Endodermal cell (in vitro differentiated cells): ENCODE data around the gene DMRTC2. TPM values are rescaled to one million over a fixed set of nuclear protein-coding genes. Genes with fewer than 3 reads are reported as not detected.

Source experiments
- DNase-seq: peaks from one replicate; pipeline ENCODE4 v3.0.0-alpha.2; 2017
- H3K27ac ChIP-seq: 2 replicates; pipeline ENCODE4 v1.5.1; 2013; ENCODE audit warnings: mild to moderate bottlenecking, low read depth, low read length, moderate library complexity
- H3K27me3 ChIP-seq: 2 replicates; pipeline ENCODE4 v1.6.1; 2013; ENCODE audit warnings: mild to moderate bottlenecking, low read length, moderate library complexity; ENCODE audit not compliant: insufficient read depth, control insufficient read depth, poor library complexity, severe bottlenecking
- H3K36me3 ChIP-seq: 2 replicates; pipeline ENCODE4 v1.7.0; 2013; ENCODE audit warnings: mild to moderate bottlenecking, low read length, moderate library complexity; ENCODE audit not compliant: control insufficient read depth, insufficient read depth
- H3K4me1 ChIP-seq: one replicate; pipeline ENCODE4 v1.7.0; 2013; ENCODE audit warnings: low read length; ENCODE audit not compliant: control insufficient read depth, insufficient read depth
- H3K4me3 ChIP-seq: 2 replicates; pipeline ENCODE4 v1.5.1; 2013; ENCODE audit warnings: mild to moderate bottlenecking, low read length, moderate library complexity
- H3K9ac ChIP-seq: 2 replicates; pipeline ENCODE4 v1.6.1; 2013; ENCODE audit warnings: mild to moderate bottlenecking, low read length, moderate library complexity; ENCODE audit not compliant: poor library complexity, severe bottlenecking; ENCODE audit errors: extremely low read depth
- H3K9me3 ChIP-seq: 2 replicates; pipeline ENCODE4 v1.6.1; 2013; ENCODE audit warnings: mild to moderate bottlenecking, low read length, moderate library complexity; ENCODE audit not compliant: control insufficient read depth
- H3K27ac Mint-ChIP-seq: 2 replicates; pipeline ENCODE4 v1.8.0; 2020; ENCODE audit warnings: mixed read lengths
- H3K27me3 Mint-ChIP-seq: 2 replicates; pipeline ENCODE4 v1.8.0; 2021; ENCODE audit warnings: mild to moderate bottlenecking, mixed read lengths; ENCODE audit not compliant: insufficient read depth
- H3K36me3 Mint-ChIP-seq: 2 replicates; pipeline ENCODE4 v1.8.0; 2020; ENCODE audit warnings: low read depth, mixed read lengths
- H3K4me1 Mint-ChIP-seq: 2 replicates; pipeline ENCODE4 v1.8.0; 2020; ENCODE audit warnings: mixed read lengths
- H3K4me3 Mint-ChIP-seq: 2 replicates; pipeline ENCODE4 v1.8.0; 2020; ENCODE audit warnings: mild to moderate bottlenecking, moderate library complexity, mixed read lengths
- H3K9me3 Mint-ChIP-seq: 2 replicates; pipeline ENCODE4 v1.8.0; 2020; ENCODE audit warnings: mild to moderate bottlenecking, mixed read lengths
- CTCF ChIP-seq: fragments of 200-600 bp; sonication (generic); conservative IDR thresholded peaks from 2 replicates; pipeline ENCODE4 v1.5.0; 2021; ENCODE audit warnings: antibody characterized with exemption, mild to moderate bottlenecking
- WGBS, 2 experiments: methylation state at CpG; one replicate each; pipeline versions ENCODE4 v1.1.5 to v1.1.7; 2013; ENCODE audit warnings: missing lambda C conversion rate in 2 of 2, mixed read lengths in 1 of 2; ENCODE audit not compliant: insufficient coverage in 1 of 2, insufficient read length in 1 of 2; 5-methylcytosine and 5-hydroxymethylcytosine counted together
- microRNA-seq: library from miRNA; unstranded; fragments of <30 nt; microRNA quantifications from one replicate; pipeline ENCODE4 v1.2.0, GENCODE V29; 2020; ENCODE audit warnings: borderline microRNAs expressed
- total RNA-seq, 2 donors: library from RNA; stranded (reverse); fragmentation: NEBNext Ultra II Directional in 1 of 2; extraction: Animal tissue kit (Norgen Biotek cat#: 25700) in 1 of 2; gene quantifications; 2 replicates in 1 of 2; 3 replicates in 1 of 2; pipeline ENCODE4 v1.2.1, GENCODE V29; 2021

DMRTC2 gene
- total RNA-seq, 2 donors from 2014 or later, result not detected

GRCh38 chr19:41897181-41897580, 52.3 kb downstream of the DMRTC2 start:
- no peak overlapping the region for H3K4me3 Mint-ChIP-seq
- Histone ChIP-seq H3K4me3 (no peak overlapping the region), H3K27me3 (no peaks in the 10 kb centered on the region), H3K4me1 (no peaks in the 10 kb centered on the region), H3K9ac (no peak overlapping the region), H3K9me3 (no peaks in the 10 kb centered on the region), H3K27ac (no peak overlapping the region), H3K36me3 (peaks cover 45% of the 10 kb centered on the region)
- H3K27ac Mint-ChIP-seq, result no peak overlapping the region
- H3K9me3 Mint-ChIP-seq, result no peaks in the 10 kb centered on the region
- DNase-seq, result no peak
- peaks cover 44% of the 10 kb centered on the region for H3K36me3 Mint-ChIP-seq
- no peak for TF ChIP-seq CTCF
- 85 to 100% methylated on average over 2 of the region's 3 CpGs for WGBS, 2 experiments
- no peaks in the 10 kb centered on the region for H3K4me1 Mint-ChIP-seq
- H3K27me3 Mint-ChIP-seq, result no peaks in the 10 kb centered on the region

GRCh38 chr19:41897820-41898219, 53.0 kb downstream of the DMRTC2 start:
- no peak overlapping the region for H3K4me3 Mint-ChIP-seq
- no peaks in the 10 kb centered on the region for H3K9me3 Mint-ChIP-seq
- 94 to 95% methylated on average over 5 to 18 of the region's 24 CpGs for WGBS, 2 experiments

GRCh38 chr19:41898235-41898634, 53.4 kb downstream of the DMRTC2 start:
- H3K9me3 Mint-ChIP-seq, result no peaks in the 10 kb centered on the region
- peaks cover 53% of the 10 kb centered on the region for H3K36me3 Mint-ChIP-seq
- no peak for TF ChIP-seq CTCF
- no peaks in the 10 kb centered on the region for H3K9me3 ChIP-seq
- no peak overlapping the region for H3K9ac ChIP-seq
- H3K4me3 ChIP-seq, result no peak overlapping the region
- H3K4me1 Mint-ChIP-seq, result no peaks in the 10 kb centered on the region
- peaks cover 50% of the 10 kb centered on the region for H3K36me3 ChIP-seq
- H3K4me1 ChIP-seq, result no peaks in the 10 kb centered on the region
- no peak for DNase-seq
- no peak overlapping the region for H3K27ac ChIP-seq
- no peak overlapping the region for H3K4me3 Mint-ChIP-seq
- H3K27ac Mint-ChIP-seq, result no peak overlapping the region
- H3K27me3 Mint-ChIP-seq, result no peaks in the 10 kb centered on the region
- H3K27me3 ChIP-seq, result no peaks in the 10 kb centered on the region
- WGBS, 2 experiments, result 95 to 100% methylated on average over 6 to 15 of the region's 15 CpGs

More at GRCh38 chr19:41897820-41898219, 53.0 kb downstream of the DMRTC2 start:
- Mint-ChIP-seq H3K27ac (no peak overlapping the region), H3K4me1 (no peaks in the 10 kb centered on the region), H3K36me3 (peaks cover 49% of the 10 kb centered on the region), H3K27me3 (no peaks in the 10 kb centered on the region)
- no peaks in the 10 kb centered on the region for H3K9me3 ChIP-seq
- H3K27me3 ChIP-seq, result no peaks in the 10 kb centered on the region
- no peak for TF ChIP-seq CTCF
- H3K27ac ChIP-seq, result no peak overlapping the region
- H3K9ac ChIP-seq, result no peak overlapping the region
- DNase-seq, result no peak
- H3K4me3 ChIP-seq, result no peak overlapping the region
- no peaks in the 10 kb centered on the region for H3K4me1 ChIP-seq
- H3K36me3 ChIP-seq, result peaks cover 50% of the 10 kb centered on the region

Small RNA genes within 50 kb of the gene (microRNA-seq; reads per million reads assigned to microRNA genes)
- not detected for gene MIR6797

Other genes with a start within 250 kb of the DMRTC2 start
- gene CEACAM4, start 218.0 kb upstream of the DMRTC2 start, total RNA-seq, result not detected
- not detected for gene CEACAM7, start 156.8 kb upstream of the DMRTC2 start, total RNA-seq
- not detected for gene CEACAM5, start 136.4 kb upstream of the DMRTC2 start, total RNA-seq
- not detected for gene CEACAM6, start 89.5 kb upstream of the DMRTC2 start, total RNA-seq
- not detected for gene CEACAM3, start 48.5 kb upstream of the DMRTC2 start, total RNA-seq
- gene LYPD4, start 359 bp upstream of the DMRTC2 start, total RNA-seq, result not detected
- gene RPS19, start 15.2 kb downstream of the DMRTC2 start, total RNA-seq, result 1,000 to 10,000 TPM; 2,321 to 2,418 TPM
- not detected for gene CD79A, start 32.2 kb downstream of the DMRTC2 start, total RNA-seq
- gene ARHGEF1, start 38.1 kb downstream of the DMRTC2 start, total RNA-seq, result 100 to 1,000 TPM in 1 of 2 donors, 10 to 100 TPM in 1; 89.9 to 116 TPM
- gene ERFL, start 83.4 kb downstream of the DMRTC2 start, total RNA-seq, result under 1 TPM; 0.13 to 0.53 TPM
- gene RABAC1, start 114.3 kb downstream of the DMRTC2 start, total RNA-seq, result 100 to 1,000 TPM; 114 to 122 TPM
- 1 to 10 TPM in 1 of 2 donors, under 1 TPM in 1; 0.69 to 1.0 TPM for gene ATP1A3, start 149.2 kb downstream of the DMRTC2 start, total RNA-seq
- gene GRIK5, start 225.2 kb downstream of the DMRTC2 start, total RNA-seq, result 10 to 100 TPM; 21.6 to 38.7 TPM
- 10 to 100 TPM; 20.9 to 22.1 TPM for gene ZNF574, start 231.1 kb downstream of the DMRTC2 start, total RNA-seq